IMR-90 (cell line): ENCODE results near the gene PHLDA2. TPM values are rescaled to one million over a fixed set of nuclear protein-coding genes. Genes with fewer than 3 reads are reported as not detected.

ENCODE experiments used
- ATAC-seq: fragments of 200-7000 bp; cut with Tn5 transposase; 2 replicates; pipeline ENCODE4 v1.9.1; 2020; ENCODE audit warnings: low read depth, mild to moderate bottlenecking, moderate library complexity
- BruUV-seq: library from RNA; stranded (reverse); fragments of 400-500 nt; replicated peaks from 2 replicates; lab custom pipeline; 2021; lab: Mats Ljungman, UMichigan
- CTCF ChIA-PET: fragments of 300-600 bp; formaldehyde crosslinking; extraction: SDS; loops from one replicate; lab custom pipeline; 2021; ENCODE audit warnings: antibody characterized with exemption; lab: Yijun Ruan, JAX
- POLR2A ChIA-PET: fragments of 300-600 bp; sonication (Branson Sonifier 250); formaldehyde crosslinking; loops from one replicate; lab custom pipeline; 2022; ENCODE audit warnings: antibody characterized with exemption; ENCODE audit not compliant: unreplicated experiment; lab: Charles Lee
- DNase-seq: peaks from one replicate; pipeline ENCODE4 v3.0.0; 2013
- H2AFZ ChIP-seq: replicated peaks from 2 replicates; pipeline ENCODE3; 2013; ENCODE audit warnings: low read length, mild to moderate bottlenecking; ENCODE audit not compliant: poor library complexity
- H2AK5ac ChIP-seq: 2 replicates; pipeline ENCODE4 v1.6.1; 2013; ENCODE audit warnings: low read depth, low read length, inconsistent platforms
- H2AK9ac ChIP-seq: replicated peaks from 2 replicates; pipeline ENCODE3; 2013; ENCODE audit warnings: mild to moderate bottlenecking, low read depth, low read length, moderate library complexity; ENCODE audit not compliant: poor library complexity
- H2BK120ac ChIP-seq: 2 replicates; pipeline ENCODE4 v1.6.1; 2013; ENCODE audit warnings: low read depth, low read length, inconsistent platforms
- H2BK15ac ChIP-seq: 3 replicates; pipeline ENCODE4 v1.6.1; 2013; ENCODE audit warnings: low read depth, low read length, inconsistent platforms
- H2BK20ac ChIP-seq: 2 replicates; pipeline ENCODE4 v1.6.1; 2013; ENCODE audit warnings: low read depth, mild to moderate bottlenecking, inconsistent platforms, low read length, moderate library complexity
- H2BK5ac ChIP-seq: 2 replicates; pipeline ENCODE4 v1.6.1; 2013; ENCODE audit warnings: mild to moderate bottlenecking, low read depth, low read length, inconsistent platforms; ENCODE audit not compliant: poor library complexity, severe bottlenecking
- H3K14ac ChIP-seq: replicated peaks from 2 replicates; pipeline ENCODE4 v1.6.1; 2013; ENCODE audit warnings: low read depth, low read length, inconsistent platforms
- H3K18ac ChIP-seq: 2 replicates; pipeline ENCODE4 v1.6.1; 2013; ENCODE audit warnings: low read depth, low read length, control low read depth
- H3K23ac ChIP-seq: 2 replicates; pipeline ENCODE4 v1.6.1; 2013; ENCODE audit warnings: low read depth, low read length, inconsistent platforms
- H3K27ac ChIP-seq: 2 replicates; pipeline ENCODE4 v1.5.1; 2013; ENCODE audit warnings: mild to moderate bottlenecking, control low read depth, low read length; ENCODE audit not compliant: insufficient read depth
- H3K27me3 ChIP-seq: 2 replicates; pipeline ENCODE4 v1.6.1; 2013; ENCODE audit warnings: low read length; ENCODE audit not compliant: control insufficient read depth, insufficient read depth
- H3K36me3 ChIP-seq: 2 replicates; pipeline ENCODE4 v1.6.1; 2013; ENCODE audit warnings: low read length, mixed read lengths; ENCODE audit not compliant: control insufficient read depth, insufficient read depth
- H3K4ac ChIP-seq: 2 replicates; pipeline ENCODE4 v1.6.1; 2013; ENCODE audit warnings: low read depth, low read length, inconsistent platforms
- H3K4me1 ChIP-seq: 2 replicates; pipeline ENCODE4 v1.6.1; 2013; ENCODE audit warnings: low read length, mixed read lengths; ENCODE audit not compliant: control insufficient read depth, insufficient read depth
- H3K4me2 ChIP-seq: 2 replicates; pipeline ENCODE4 v1.6.1; 2013; ENCODE audit warnings: low read depth, mild to moderate bottlenecking, control low read depth, low read length, moderate library complexity
- H3K4me3 ChIP-seq: 2 replicates; pipeline ENCODE4 v1.5.1; 2013; ENCODE audit warnings: low read depth, mild to moderate bottlenecking, control low read depth, low read length, moderate library complexity; ENCODE audit not compliant: insufficient read depth
- H3K56ac ChIP-seq: 2 replicates; pipeline ENCODE4 v1.6.1; 2013; ENCODE audit warnings: low read length, inconsistent platforms; ENCODE audit not compliant: insufficient read depth; ENCODE audit errors: extremely low read depth
- H3K79me1 ChIP-seq, 2 experiments: 2 replicates each; pipeline ENCODE4 v1.6.1; 2013; ENCODE audit warnings: low read length in 2 of 2, inconsistent platforms in 1 of 2, low read depth in 1 of 2
- H3K9ac ChIP-seq: 2 replicates; pipeline ENCODE4 v1.6.1; 2013; ENCODE audit warnings: low read depth, low read length, control low read depth
- H3K9me1 ChIP-seq: 2 replicates; pipeline ENCODE4 v1.6.1; 2013; ENCODE audit warnings: low read length, inconsistent platforms; ENCODE audit not compliant: insufficient read depth
- H3K9me3 ChIP-seq: 2 replicates; pipeline ENCODE4 v1.6.1; 2013; ENCODE audit warnings: low read length; ENCODE audit not compliant: control insufficient read depth, insufficient read depth
- H4K20me1 ChIP-seq: 2 replicates; pipeline ENCODE4 v1.6.1; 2013; ENCODE audit warnings: low read length, inconsistent platforms; ENCODE audit not compliant: insufficient read depth
- H4K5ac ChIP-seq: 2 replicates; pipeline ENCODE4 v1.6.1; 2013; ENCODE audit warnings: mild to moderate bottlenecking, low read depth, low read length, control low read depth
- H4K8ac ChIP-seq, 2 experiments: 2 replicates each; pipeline ENCODE4 v1.6.1; 2013; ENCODE audit warnings: low read depth in 2 of 2, low read length in 2 of 2, control low read depth in 1 of 2, inconsistent platforms in 1 of 2
- H4K91ac ChIP-seq: 2 replicates; pipeline ENCODE4 v1.6.1; 2013; ENCODE audit warnings: low read depth, low read length, inconsistent platforms; ENCODE audit not compliant: insufficient read depth
- BHLHE40 ChIP-seq: fragments of 150-350 bp; IDR thresholded peaks from 2 replicates; pipeline ENCODE4 v1.6.1; 2016; ENCODE audit warnings: mild to moderate bottlenecking, low read depth, low read length
- ELK1 ChIP-seq: fragments of 150-350 bp; IDR thresholded peaks from 2 replicates; pipeline ENCODE4 v1.6.1; 2016; ENCODE audit warnings: low read depth, mild to moderate bottlenecking, low read length, moderate library complexity, borderline replicate concordance
- POLR2A ChIP-seq: IDR thresholded peaks from 2 replicates; pipeline ENCODE4 v1.6.1; 2012; ENCODE audit warnings: mild to moderate bottlenecking, low read depth, low read length
- RCOR1 ChIP-seq: IDR thresholded peaks from 2 replicates; pipeline ENCODE4 v1.6.1; 2012; ENCODE audit warnings: mild to moderate bottlenecking, low read length, improper control_type of control experiment; ENCODE audit not compliant: insufficient replicate concordance
- WGBS, 2 experiments: methylation state at CpG; one replicate each; pipeline versions ENCODE4 v1.1.5 to v1.1.7; 2013; ENCODE audit warnings: missing lambda C conversion rate in 2 of 2; ENCODE audit not compliant: insufficient read length in 1 of 2; ENCODE audit errors: extremely low coverage in 2 of 2; 5-methylcytosine and 5-hydroxymethylcytosine counted together
- dilution Hi-C: fragments of 300-500 bp; cut with HindIII; formaldehyde crosslinking; loops from one replicate; pipeline ENCODE4 v1.14.3; 2018; ENCODE audit warnings: low sequenced_read_pairs; ENCODE audit not compliant: unreplicated experiment
- in situ Hi-C: fragments of 300-500 bp; cut with MboI; formaldehyde crosslinking; loops from 3 replicates; pipeline ENCODE4 v1.14.3; 2019; ENCODE audit warnings: low sequenced_read_pairs, inconsistent platforms, mixed read lengths
- intact Hi-C: fragments of 100-400 bp; cut with micrococcal nuclease; formaldehyde crosslinking; loops from 2 replicates; pipeline ENCODE4 v1.10.0; 2022
- polyA plus RNA-seq, 3 experiments: library from polyadenylated mRNA; depleted of rRNA; stranded (reverse); fragments of >200 nt; gene quantifications; 2 replicates each; pipeline ENCODE4 v1.2.3, GENCODE V29; 2012; ENCODE audit warnings: low replicate concordance in 1 of 3
- total RNA-seq: library from RNA; depleted of rRNA; stranded (reverse); fragments of >200 nt; gene quantifications from 2 replicates; pipeline ENCODE4 v1.2.3, GENCODE V29; 2012

PHLDA2 gene
- total and polyA plus RNA-seq, 2 of the 4 experiments (the other 2 are of a cell fraction): 3.8 to 89.0 TPM

- TF ChIP-seq ELK1 (no peak), RCOR1 (no peak)
Measured at GRCh38 chr11:2931771-2932738, 2.8 kb upstream of the PHLDA2 start (continued).

GRCh38 chr11:2931420-2931746 is 2.2 kb upstream of the PHLDA2 start:
- dilution Hi-C loops (no loop called here), intact Hi-C loops (no loop called here), in situ Hi-C loops (no loop called here)
- no TSS peak for BruUV-seq
- no peak overlapping the region for H3K9ac ChIP-seq
- H2BK120ac ChIP-seq: peak overlapping the region; percentile 15; the same call in 1 of the 2 replicates
- H3K79me1 ChIP-seq: peaks cover 6 to 25% of the 10 kb centered on the region in 2 experiments; a peak in 3 of 4 replicates
- no peaks in the 10 kb centered on the region for H3K36me3 ChIP-seq
- ATAC-seq: no peak
- H3K27me3 ChIP-seq: no peaks in the 10 kb centered on the region
- H3K9me1 ChIP-seq: peaks cover 10% of the 10 kb centered on the region
- H2BK5ac ChIP-seq: no peak overlapping the region
- peaks cover 18% of the 10 kb centered on the region for H4K20me1 ChIP-seq
- no peak overlapping the region; the same call in 1 of the 2 replicates for H3K4ac ChIP-seq
- H3K4me1 ChIP-seq: peaks cover 16% of the 10 kb centered on the region
- no peak overlapping the region for H3K27ac ChIP-seq
- H3K4me3 ChIP-seq: no peak overlapping the region
- ChIA-PET CTCF (no interaction called here), POLR2A (no interaction called here)
- WGBS, 2 experiments: no CpG with 5 or more reads among the region's 4 CpGs
- no peak overlapping the region for H3K14ac ChIP-seq
- H3K18ac ChIP-seq: no peak overlapping the region
- H3K4me2 ChIP-seq: no peak overlapping the region
- no peak overlapping the region for H2BK20ac ChIP-seq
- no peaks in the 10 kb centered on the region for H3K9me3 ChIP-seq
- no peak overlapping the region for H4K91ac ChIP-seq
- TF ChIP-seq BHLHE40: no peak
- peak; percentile 43; the same call in 1 of the 2 replicates for TF ChIP-seq POLR2A
- H3K56ac ChIP-seq: no peak overlapping the region
- H4K5ac ChIP-seq: no peak overlapping the region
- peak overlapping the region; percentile 1 for H2AK9ac ChIP-seq
- peak overlapping the region; percentile 46; the same call in 1 of the 2 replicates for H2AK5ac ChIP-seq
- DNase-seq: no peak
- H2AFZ ChIP-seq: no peak overlapping the region
- H3K23ac ChIP-seq: no peak overlapping the region
- H2BK15ac ChIP-seq: no peak overlapping the region; the same call in 2 of the 3 replicates
- H4K8ac ChIP-seq: no peak overlapping the region
